Ishikawa (cell line): ENCODE data around the gene HOXA9.

Experiments
- CREB1 ChIP-seq: IDR thresholded peaks from 2 replicates; pipeline ENCODE4 v1.6.1; 2012; ENCODE audit warnings: low read depth
- EGR1 ChIP-seq: IDR thresholded peaks from 2 replicates; pipeline ENCODE4 v1.6.1; 2012
- EP300 ChIP-seq: IDR thresholded peaks from 2 replicates; pipeline ENCODE4 v1.6.1; 2012; ENCODE audit warnings: borderline replicate concordance
- FOXM1 ChIP-seq: IDR thresholded peaks from 2 replicates; pipeline ENCODE4 v1.6.1; 2012; ENCODE audit warnings: low read depth, borderline replicate concordance
- RAD21 ChIP-seq: IDR thresholded peaks from 2 replicates; pipeline ENCODE4 v1.6.1; 2012; ENCODE audit warnings: low read depth
- TCF12 ChIP-seq: IDR thresholded peaks from 2 replicates; pipeline ENCODE4 v1.6.1; 2012; ENCODE audit warnings: low read depth
- TEAD4 ChIP-seq: IDR thresholded peaks from 2 replicates; pipeline ENCODE4 v1.6.1; 2012
- YY1 ChIP-seq: IDR thresholded peaks from 2 replicates; pipeline ENCODE4 v1.6.1; 2012; ENCODE audit warnings: low read depth
- ZBTB7A ChIP-seq: IDR thresholded peaks from 2 replicates; pipeline ENCODE4 v1.6.1; 2012; ENCODE audit warnings: low read depth

DNA sequence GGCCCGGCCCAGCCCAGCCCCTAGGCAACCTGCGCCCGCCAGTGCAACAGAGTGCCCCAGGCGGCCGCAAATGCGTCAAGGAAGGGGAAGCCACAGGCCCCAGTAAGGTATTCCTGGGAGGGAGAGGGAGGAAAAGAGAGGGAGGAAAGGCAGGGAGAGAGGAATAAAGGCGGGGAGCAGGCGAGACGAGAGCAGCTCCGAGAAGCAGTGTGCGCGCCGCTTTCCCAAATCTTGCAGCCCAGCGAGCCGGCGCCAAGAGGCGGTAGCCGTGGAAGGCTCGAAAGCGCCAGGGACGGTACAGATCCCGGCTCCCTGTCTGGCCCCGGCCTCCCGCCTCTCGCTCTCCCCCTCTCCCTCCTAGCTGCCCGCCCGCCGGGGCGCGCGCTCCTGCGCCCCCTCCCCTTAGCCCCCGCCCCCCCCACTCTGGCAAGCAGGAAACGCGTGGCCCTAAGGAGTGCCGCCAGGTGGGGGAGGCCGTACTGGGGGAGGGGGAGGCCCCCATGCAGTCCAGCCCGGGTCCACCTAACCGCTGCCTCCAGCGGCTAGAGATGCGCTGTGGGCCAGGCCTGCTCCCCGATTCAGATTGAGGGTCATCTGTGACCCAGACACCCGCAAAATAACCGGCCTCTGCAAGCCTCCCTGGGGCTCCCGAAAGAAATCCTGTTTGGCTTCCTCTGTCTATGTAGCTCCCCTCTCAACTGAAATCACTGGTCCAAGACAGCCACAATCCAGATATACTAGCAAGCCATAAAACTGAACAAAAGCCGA, 4.5 kb upstream of the HOXA9 start:
- TF ChIP-seq FOXM1, result no peak
- no peak for TF ChIP-seq TCF12
- no peak for TF ChIP-seq RAD21
- TF ChIP-seq EP300, result no peak
- TF ChIP-seq ZBTB7A, result peak; percentile 59; the same call in 1 of the 2 replicates
- no peak for TF ChIP-seq CREB1
- TF ChIP-seq EGR1, result no peak
- TF ChIP-seq TEAD4, result no peak
- no peak for TF ChIP-seq YY1
